HG03354 (cell line): ENCODE measurements around the gene RASL12.
"Not testable (repeated sequence)": the region's sequence is repeated elsewhere in the genome, so short reads cannot be mapped to it uniquely, and the experiment has no call there.

Experiments
- ATAC-seq: cut with Tn5 transposase; IDR thresholded peaks from one replicate; pipeline ENCODE4 v1.9.1; 2021; ENCODE audit warnings: mild to moderate bottlenecking; ENCODE audit not compliant: unreplicated experiment, poor library complexity, severe bottlenecking

RASL12 gene

GRCh38 chr15:65093793-65094170, 26.0 kb upstream of the RASL12 start:
- ATAC-seq: not testable (repeated sequence)

- ATAC-seq: no peak
Observed at GRCh38 chr15:65092911-65093792, 25.4 kb upstream of the RASL12 start.

- ATAC-seq: no peak
Observed at GRCh38 chr15:65091946-65092770, 24.4 kb upstream of the RASL12 start.

- ATAC-seq: no peak
Observed at GRCh38 chr15:65089206-65089824, 21.5 kb upstream of the RASL12 start.

- no peak for ATAC-seq
Observed at GRCh38 chr15:65088643-65089021, 20.8 kb upstream of the RASL12 start.

GRCh38 chr15:65087873-65088642, 20.3 kb upstream of the RASL12 start:
- no peak for ATAC-seq

GRCh38 chr15:65087411-65087810, 19.6 kb upstream of the RASL12 start:
- no peak for ATAC-seq

- ATAC-seq: no peak
Observed at GRCh38 chr15:65086680-65087111, 18.9 kb upstream of the RASL12 start.

GRCh38 chr15:65085990-65086679, 18.3 kb upstream of the RASL12 start:
- ATAC-seq: no peak

GRCh38 chr15:65085207-65085753, 17.5 kb upstream of the RASL12 start:
- no peak for ATAC-seq

- no peak for ATAC-seq
Observed at GRCh38 chr15:65084500-65085206, 16.9 kb upstream of the RASL12 start.

- no peak for ATAC-seq
Observed at GRCh38 chr15:65083262-65083701, 15.5 kb upstream of the RASL12 start.

GRCh38 chr15:65082303-65082953, 14.6 kb upstream of the RASL12 start:
- ATAC-seq: no peak

GRCh38 chr15:65081758-65082157, 14.0 kb upstream of the RASL12 start:
- no peak for ATAC-seq

GRCh38 chr15:65081270-65081669, 13.5 kb upstream of the RASL12 start:
- no peak for ATAC-seq

GRCh38 chr15:65079580-65079979, 11.8 kb upstream of the RASL12 start:
- ATAC-seq: no peak

GRCh38 chr15:65077981-65078352, 10.2 kb upstream of the RASL12 start:
- ATAC-seq: no peak
